Stimulated activated CD8-positive, alpha-beta memory T cell treated with anti-CD3 and anti-CD28 coated beads, Interleukin-15, amount 100 ng/mL, for 1 hour (primary cell): Measurements from ENCODE around the gene HSDL2.
"Not testable (repeated sequence)": the region's sequence is repeated elsewhere in the genome, so short reads cannot be mapped to it uniquely, and the experiment has no call there.

Source experiments
- DNase-seq: peaks from one replicate; pipeline ENCODE4 v3.0.0-alpha.2; 2020; ENCODE audit warnings: low read depth

Gene HSDL2

DNA sequence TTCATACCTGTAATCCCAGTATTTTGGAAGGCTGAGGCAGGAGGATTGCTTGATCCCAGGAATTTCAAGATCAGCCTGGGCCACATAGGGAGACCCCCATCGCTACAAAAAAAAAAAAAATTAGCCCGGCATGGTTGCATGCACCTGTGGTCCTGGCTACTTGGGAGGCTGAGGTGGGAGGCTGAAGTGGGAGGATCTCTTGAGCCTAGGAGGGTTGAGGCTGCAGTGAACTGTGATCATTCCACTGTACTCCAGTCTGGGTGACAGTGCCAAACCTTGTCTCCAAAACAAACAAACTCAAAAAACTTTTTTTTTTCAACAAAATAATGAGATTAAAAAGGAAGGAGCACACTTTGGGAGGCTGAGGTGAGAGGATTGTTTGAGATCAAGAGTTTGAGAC lies 120.9 kb downstream of the HSDL2 start:
- no peak for DNase-seq

- no peak for DNase-seq
Measured at GRCh38 chr9:112501287-112501686, 121.4 kb downstream of the HSDL2 start.

GRCh38 chr9:112502175-112502946 lies 122.5 kb downstream of the HSDL2 start:
- no peak for DNase-seq

DNA sequence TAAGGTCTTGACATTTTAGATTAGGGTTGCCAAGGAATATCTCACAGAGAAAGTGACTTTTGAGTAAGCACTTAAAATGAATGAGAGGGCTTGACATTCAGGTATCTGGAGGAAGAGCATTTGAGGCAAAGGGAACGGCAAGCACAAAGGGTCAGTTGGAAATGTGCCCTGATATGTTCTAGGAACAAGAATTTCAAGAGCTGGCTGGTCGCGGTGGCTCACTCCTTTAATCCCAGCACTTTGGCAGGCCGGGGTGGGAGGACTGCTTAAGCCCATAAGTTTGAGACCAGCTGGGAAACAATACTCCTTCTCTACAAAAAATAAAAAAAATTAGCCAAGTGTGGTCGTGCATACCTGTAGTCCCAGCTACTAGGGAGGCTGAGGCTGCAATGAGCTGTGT lies 123.3 kb downstream of the HSDL2 start:
- DNase-seq = no peak

DNA sequence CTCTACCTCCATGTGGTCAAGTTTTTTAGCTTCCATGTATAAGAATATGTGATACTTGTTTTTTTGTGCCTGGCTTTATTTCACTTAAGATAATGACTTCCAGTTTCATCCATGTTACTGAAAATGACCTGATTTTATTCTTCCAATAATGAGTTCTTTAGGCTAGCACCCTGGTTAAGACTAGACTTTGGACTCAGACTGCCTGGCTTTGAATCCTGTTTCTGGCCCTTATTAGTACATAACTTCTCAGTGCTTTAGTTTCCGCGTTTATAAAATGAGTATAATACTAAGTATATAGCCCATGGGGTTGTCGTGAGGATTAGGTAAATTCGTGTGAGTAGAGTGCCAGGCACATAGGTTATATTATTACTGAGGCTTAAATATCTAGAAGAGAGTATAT lies 125.2 kb downstream of the HSDL2 start:
- DNase-seq = no peak

DNA sequence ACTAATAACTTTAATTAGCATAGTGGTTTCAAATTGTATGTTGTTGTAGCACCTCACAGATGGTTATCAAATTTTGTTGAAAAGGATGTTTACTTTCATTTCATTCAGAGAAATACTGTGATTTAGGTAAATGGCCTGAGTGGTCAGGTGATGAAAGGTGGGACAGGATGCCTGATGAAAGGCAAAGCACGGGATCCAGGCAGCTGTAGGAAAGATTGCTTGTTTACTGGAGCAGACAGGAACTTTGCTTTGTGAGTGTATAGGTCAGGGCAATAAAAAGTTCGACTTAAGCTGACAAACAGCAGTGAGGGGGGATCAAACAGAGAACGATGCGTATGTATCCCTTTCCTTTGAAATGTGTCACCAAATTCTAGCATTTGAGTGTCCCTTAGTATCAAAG lies 125.7 kb downstream of the HSDL2 start:
- no peak for DNase-seq

GRCh38 chr9:112506571-112506970 lies 126.7 kb downstream of the HSDL2 start:
- no peak for DNase-seq

DNA sequence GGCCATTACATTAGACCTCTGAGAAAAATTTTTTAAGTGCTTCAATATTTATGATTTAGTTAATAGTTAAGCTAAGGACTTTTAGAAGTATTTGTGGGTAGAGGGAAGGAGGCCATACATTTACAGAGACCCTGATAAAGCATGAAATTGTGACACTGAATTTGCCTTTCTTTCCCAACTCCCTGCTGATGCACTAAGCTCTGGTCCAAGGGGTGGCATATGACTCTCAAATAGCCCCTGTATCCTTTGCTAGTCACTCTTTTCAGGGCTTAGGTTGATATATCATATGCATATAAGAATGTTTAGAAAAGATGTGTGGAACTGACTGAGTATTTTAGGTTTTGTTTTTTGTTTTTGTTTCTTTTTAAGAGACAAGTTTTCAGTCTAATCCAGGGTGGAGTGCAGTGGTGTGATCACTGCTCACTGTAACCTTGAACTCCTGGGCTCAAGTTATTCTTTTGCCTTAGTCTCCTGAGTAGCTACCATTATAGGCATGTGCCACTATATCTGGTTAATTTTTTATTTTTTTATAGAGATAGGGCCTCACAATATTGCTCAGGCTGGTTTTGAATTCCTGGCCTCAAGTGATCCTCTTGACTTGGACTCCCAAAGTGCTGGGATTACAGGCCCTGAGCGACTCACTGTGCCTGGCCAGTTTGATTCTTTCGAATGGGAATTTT lies 127.2 kb downstream of the HSDL2 start:
- DNase-seq = no peak

DNA sequence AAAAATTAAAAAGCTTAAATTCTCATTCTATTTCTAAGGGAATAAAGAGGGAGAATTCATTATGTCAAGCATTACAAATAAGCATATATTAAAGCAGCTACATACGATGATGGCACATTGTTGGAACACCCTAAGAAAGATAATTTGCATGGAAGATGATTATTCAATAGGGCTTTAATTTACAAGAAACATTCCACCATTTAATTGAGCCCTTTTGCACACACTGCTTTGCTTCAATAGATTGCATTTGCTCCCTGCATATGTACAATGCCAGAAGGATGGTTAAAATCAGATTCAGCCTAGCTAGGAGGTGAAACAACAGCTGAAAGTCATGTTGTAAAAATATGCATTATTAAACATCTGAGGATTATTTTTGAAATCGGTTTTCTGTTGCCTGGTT lies 128.5 kb downstream of the HSDL2 start:
- DNase-seq = no peak

GRCh38 chr9:112512377-112512776 lies 132.5 kb downstream of the HSDL2 start:
- DNase-seq = not testable (repeated sequence)

DNA sequence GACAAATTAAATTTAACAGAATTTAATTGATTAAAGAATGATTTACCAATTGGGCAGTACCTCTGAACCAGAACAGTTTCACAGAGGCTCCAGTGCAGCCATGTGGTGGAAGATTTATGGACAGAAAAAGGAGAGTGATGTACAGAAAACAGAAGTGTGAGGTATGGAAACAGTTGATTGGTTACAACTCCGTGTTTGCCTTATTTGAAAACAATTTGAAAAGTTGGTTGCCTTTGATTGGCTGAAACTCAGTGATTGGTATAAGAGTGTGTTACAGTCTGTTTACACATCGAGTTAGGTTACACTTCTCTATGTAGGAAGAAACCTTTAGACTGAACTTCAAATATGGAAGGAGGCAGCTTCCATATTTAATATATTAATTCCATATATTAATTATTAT lies 136.9 kb downstream of the HSDL2 start:
- DNase-seq = no peak

GRCh38 chr9:112520069-112520468 lies 140.2 kb downstream of the HSDL2 start:
- no peak for DNase-seq

DNA sequence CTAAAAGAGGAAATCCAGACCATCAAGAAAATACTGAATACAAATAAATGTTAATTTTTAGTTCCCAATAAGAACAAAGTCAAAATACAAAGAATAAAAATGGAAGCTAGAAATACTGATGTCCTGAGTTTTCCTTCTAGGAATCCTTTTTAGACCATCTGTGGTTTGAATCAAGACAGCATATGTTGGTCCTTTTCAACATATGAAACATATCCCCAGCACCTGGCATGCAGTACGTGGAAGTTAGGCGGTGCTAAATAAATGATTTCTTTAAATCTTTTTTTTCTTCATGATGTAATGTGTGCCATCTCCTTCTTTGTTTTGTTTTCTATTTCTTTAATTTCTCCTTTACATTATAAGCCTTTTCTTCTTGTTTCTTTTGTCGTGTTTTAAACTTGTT lies 140.7 kb downstream of the HSDL2 start:
- DNase-seq = no peak
